GM18502 (cell line): ENCODE results near the gene PHKG1.
"Not testable (repeated sequence)": the region's sequence is repeated elsewhere in the genome, so short reads cannot be mapped to it uniquely, and the experiment has no call there.

Experiments used
- ATAC-seq: cut with Tn5 transposase; IDR thresholded peaks from one replicate; pipeline ENCODE4 v1.9.1; 2021; ENCODE audit warnings: mild to moderate bottlenecking; ENCODE audit not compliant: unreplicated experiment, poor library complexity

The PHKG1 gene

DNA sequence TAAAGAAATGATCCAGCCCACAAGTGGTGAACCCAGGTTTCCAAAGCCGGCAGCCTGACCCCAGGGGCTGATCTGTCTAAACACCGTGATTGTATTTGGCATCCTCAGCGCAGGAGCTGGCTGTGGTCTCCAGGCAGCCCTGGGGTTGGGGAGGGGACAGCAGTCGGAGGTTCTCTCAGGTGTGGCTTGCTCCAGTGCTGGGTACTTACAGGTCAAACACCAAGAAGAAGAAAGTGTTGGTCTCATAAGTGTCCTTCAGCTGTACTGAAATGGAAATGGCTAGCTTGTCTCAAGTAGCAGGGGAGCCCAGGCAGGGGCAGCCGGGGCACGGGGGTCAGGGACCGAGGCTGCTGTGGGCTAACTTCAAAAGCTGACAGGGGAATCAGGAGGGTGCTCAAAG, 6.0 kb downstream of the PHKG1 start:
- no peak for ATAC-seq

DNA sequence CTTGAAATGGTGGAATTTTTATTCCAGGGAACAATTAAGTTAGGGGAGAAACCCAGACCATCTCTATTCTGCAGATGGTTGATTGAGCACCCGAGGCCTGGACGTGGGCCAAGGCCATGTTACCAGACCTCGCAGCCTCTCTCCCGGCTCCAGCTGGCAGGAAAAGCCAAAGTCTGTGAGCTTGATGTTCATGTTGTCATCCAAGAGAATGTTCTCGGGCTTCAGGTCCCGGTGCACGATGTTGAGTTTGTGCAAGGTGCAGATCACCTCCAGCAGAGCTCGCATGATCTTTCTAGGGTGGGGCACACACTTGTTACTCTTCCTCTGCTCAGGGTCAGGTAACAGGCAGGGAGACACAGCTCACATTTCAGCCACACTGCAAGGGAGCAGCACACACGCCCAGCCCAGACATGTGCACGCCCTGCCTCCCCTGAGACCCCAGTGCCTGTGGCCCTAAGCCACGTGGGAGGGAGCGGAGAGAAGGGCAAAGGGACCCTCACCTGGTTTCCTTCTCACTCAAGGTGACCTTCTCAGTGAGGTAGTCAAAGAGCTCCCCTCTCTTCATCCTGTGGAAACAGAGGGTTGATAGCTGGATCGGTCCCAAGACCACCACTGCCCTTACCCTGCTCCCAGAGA, 9.5 kb downstream of the PHKG1 start:
- no peak for ATAC-seq

DNA sequence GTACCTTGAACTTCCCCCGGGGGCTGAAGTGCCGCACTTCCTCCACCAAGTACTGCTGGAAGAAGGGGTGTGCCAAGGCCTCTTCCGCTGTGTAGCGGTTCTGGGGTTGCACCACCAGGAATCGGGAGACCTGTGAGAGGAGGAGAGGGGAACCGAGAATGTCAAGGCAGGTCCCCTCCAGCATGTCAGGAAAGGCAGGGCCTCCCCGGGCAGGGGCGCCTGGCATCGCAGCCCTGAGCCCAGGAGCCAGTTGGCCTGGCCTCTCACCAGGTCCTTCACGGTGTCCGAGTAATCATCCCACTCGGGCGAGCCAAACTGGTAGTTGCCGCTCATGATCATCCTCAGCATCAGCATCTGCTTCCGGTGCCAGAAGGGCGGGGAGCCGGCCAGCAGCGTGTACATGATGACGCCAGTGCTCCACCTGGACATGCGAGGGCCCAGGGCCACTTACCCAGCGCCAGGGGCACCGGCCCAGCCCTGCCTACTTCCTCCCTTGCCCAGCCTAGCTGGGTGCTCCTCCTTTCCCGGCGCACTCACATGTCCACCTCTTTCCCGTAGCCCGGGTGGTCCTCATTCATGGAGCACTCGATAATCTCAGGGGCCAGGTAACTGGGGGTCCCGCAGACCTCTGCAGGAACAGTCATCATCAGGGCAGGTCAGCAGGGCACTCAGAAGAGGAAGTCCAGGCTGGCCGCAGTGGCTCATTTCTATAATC, 11.0 kb downstream of the PHKG1 start:
- no peak for ATAC-seq

DNA sequence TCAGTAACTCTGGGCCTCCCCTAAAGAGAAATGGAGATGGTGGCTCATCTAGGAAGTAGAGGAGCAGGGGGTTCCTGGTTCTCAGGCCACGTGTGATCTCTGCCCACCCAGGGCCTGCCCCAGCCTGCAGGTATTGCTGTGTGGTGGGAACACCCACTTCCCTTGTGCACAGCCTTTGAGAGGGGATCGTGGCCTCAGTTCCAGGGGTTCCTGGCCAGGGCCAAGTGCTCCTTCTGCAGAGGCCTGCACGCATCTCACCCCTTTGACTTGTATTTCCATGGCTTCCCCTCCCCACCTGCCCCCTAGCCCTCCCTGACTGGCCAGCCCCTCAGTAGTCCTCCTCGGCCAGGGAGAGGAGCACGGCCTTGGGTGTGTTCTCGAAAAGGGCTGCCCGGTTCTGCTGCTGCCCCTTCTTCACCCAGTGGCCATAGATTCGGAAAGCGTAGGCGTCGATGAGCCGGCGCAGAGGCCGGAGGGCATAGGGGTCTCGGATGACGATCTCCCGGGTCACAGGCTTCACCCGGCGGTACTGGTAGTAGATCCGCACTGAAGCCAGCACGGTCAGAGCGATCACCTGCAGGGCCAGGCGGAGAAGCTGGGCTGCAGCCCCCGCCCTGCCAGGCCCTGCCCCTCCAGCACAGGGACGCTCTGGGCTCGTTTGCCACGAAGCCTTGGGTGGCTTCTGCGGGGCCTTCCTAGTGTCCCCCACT, 11.9 kb downstream of the PHKG1 start:
- ATAC-seq, result not testable (repeated sequence)

DNA sequence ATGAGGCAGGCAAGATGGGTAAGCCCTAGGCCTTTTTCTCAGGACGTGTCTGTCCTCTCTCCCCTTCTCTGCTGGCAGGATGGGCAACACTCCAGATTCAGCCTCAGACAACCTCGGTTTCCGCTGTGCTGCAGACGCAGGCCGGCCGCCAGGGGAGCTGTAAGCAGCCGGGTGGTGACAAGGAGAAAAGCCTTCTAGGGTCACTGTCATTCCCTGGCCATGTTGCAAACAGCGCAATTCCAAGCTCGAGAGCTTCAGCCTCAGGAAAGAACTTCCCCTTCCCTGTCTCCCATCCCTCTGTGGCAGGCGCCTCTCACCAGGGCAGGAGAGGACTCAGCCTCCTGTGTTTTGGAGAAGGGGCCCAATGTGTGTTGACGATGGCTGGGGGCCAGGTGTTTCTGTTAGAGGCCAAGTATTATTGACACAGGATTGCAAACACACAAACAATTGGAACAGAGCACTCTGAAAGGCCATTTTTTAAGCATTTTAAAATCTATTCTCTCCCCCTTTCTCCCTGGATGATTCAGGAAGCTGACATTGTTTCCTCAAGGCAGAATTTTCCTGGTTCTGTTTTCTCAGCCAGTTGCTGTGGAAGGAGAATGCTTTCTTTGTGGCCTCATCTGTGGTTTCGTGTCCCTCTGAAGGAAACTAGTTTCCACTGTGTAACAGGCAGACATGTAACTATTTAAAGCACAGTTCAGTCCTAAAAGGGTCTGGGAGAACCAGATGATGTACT, 13.1 kb downstream of the PHKG1 start:
- ATAC-seq, result no peak

DNA sequence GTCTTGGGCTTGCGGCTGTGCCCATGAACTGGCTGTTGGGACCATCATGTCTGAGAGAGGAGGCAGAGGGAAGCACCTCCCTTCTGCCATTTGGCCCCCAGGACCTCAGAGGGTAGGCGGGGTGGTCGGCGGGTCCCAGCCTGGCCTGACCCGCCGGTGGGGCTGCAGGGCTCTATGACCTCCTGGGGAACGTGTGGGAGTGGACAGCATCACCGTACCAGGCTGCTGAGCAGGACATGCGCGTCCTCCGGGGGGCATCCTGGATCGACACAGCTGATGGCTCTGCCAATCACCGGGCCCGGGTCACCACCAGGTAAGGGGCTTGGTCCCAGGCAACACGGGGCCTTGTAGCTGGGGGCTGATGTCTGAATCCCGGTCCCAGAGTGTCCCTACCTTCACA, 14.6 kb downstream of the PHKG1 start:
- ATAC-seq, result no peak

DNA sequence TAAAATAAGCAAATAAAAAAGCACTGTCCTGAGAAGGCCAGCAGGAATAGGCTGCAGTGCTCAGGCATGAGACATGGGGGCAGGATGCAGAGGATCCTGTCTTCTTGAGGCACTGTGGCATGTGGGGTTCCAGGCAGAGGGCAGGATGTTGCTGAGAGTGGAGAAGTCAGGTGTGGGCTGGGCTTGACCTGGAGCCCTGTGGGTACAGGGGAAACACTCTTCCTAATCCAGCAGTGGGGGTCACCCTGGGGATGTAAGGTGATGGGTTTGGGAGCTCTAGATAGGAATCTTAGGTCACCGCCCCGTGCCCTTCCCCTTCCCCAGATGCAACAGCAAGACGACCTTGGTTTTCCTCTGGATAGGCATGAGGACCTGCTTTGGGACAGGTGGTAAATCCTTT, 15.1 kb downstream of the PHKG1 start:
- no peak for ATAC-seq

DNA sequence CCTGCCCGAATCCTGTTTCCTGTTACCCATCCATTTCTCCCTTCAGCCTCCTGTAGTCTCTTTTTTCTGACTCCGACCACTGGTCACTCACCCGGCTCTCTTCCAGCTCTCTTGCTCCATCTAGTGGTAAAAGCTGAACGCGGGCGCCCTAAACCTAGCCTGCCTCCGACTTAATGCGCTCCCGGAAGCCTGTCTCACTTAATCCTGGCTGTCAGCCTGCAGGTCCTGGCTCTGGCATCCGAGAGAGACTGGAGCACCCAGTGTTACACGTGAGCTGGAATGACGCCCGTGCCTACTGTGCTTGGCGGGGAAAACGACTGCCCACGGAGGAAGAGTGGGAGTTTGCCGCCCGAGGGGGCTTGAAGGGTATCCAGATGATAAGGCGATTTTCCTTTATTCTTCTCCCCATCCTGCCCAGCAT, 18.4 kb downstream of the PHKG1 start:
- peak; percentile 91 for ATAC-seq

DNA sequence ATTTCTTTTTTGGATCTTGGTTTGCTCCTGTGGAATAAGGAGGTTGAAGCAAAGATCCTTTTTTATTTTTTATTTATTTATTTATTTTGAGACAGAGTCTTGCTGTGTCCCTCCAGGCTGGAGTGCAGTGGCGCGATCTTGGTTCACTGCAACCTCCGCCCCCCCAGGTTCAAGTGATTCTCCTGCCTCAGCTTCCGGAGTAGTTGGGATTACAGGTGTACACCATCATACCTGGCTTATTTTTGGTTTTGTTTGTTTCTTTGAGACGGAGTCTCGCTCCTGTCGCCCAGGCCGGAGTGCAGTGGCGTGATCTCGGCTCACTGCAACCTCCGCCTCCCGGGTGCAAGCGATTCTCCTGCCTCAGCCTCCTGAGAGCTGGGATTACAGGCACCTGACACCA, 26.4 kb downstream of the PHKG1 start:
- not testable (repeated sequence) for ATAC-seq

DNA sequence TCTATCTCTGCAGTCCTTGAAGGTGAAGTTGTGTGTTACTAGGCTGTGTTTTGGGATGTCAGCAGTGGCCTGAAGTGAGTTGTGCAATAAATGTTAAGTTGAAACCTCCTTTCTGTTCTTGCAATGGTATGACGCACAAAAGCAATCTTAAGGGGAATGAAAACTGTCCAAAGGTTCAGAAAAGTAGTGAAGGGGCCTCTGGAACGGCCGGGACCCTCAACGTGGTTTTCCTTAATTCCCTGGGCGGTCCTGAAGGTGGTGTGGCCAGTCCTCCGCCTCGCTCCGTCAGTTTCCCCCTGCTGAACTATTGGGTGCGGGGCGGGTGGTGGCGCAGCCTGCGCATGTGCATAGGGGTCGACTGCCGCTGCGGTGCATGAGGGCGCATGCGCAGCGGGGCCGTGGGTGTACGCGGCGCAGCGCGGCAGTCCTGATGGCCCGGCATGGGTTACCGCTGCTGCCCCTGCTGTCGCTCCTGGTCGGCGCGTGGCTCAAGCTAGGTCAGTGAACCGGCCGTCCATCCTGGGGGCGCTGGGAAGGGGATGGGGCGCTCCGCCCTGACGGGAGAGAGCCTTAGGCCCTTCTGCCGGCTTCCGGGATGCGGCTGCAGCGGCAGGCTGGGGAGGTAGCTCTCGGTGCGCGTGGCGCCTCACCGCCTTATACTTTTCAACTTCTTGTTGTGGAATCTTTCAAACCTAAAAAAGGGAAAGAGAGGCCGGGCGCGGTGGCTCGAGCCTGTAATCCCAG, 28.7 kb downstream of the PHKG1 start, which contains the start of gene SUMF2:
SUMF2 (plus strand) TSS at position 405 of the 744 bp plus-strand sequence; CDS start at position 431, 26 bp downstream.
- peak; percentile 87 for ATAC-seq

DNA sequence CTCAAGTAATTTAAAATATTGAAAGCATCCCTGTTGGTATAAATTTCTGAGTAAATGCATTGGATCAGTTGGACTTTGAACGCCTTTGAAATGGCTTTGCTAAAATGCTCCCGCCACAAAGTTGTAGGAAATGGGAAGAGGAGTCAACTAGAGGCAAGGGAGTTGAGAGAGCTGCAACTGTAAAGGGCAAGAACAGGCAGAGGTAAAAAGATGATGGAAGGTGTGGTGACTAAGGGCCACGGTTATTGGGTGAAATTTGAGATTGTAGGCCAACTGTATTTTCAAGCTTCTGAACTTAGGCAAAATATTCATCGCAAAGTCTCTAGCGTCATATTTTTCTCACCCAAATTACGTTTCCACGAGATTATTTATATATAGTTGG, 29.3 kb downstream of the PHKG1 start:
- no peak for ATAC-seq

DNA sequence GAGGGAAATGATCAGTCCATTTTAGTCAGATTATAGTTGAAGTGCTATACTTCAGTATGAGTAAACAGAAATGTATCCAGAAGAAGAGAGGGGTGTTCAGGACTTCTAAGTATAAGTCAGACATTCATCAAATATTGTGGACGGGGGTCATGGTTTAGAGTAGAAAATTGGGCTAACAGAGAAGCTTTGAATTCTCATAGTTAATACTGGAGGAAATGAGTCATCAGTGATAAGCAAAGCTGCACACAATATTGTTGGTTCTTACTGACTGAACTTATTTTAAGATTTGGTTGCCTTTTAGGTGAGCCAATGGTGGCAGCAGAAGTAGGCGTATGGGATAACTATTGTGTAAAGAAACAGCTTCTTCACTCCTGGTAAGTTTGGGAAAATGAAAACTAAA, 30.4 kb downstream of the PHKG1 start:
- ATAC-seq, result no peak

DNA sequence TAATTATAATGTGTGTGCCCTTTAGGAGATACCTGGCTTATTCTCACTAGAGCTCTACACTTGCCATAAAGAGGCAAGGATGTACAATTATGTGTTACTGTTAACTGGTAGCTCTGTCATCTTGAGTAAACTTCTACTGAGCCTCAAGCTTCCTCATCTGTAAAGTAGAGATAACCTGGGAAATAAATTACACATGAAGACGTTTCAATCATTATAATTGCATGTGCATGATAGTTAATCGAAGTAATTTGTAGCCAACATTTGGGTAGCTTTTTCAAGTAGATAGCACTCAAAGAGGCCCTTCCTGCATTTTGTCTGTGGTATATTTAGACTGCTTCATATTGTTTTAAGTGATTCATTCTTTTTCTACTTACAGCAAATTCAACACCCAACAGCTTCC, 38.8 kb downstream of the PHKG1 start:
- ATAC-seq, result no peak

DNA sequence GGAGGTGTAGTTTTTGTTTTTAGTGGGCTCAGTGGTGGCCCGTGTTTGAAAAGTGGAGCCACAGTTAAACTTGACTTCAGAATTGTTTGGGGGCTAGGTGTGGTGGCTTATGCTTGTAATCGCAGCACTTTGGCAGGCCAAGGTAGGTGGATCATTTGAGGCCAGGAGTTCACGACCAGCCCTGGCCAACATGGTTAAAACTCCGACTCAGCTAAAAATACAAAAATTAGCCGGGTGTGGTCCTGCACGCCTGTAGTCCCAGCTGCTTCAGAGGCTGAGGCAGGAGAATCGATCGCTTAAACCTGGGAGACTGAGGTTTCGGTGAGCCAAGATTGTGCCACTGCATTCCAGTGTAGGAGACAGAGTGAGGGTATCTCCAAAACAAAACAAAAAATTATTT, 39.4 kb downstream of the PHKG1 start:
- ATAC-seq, result no peak

DNA sequence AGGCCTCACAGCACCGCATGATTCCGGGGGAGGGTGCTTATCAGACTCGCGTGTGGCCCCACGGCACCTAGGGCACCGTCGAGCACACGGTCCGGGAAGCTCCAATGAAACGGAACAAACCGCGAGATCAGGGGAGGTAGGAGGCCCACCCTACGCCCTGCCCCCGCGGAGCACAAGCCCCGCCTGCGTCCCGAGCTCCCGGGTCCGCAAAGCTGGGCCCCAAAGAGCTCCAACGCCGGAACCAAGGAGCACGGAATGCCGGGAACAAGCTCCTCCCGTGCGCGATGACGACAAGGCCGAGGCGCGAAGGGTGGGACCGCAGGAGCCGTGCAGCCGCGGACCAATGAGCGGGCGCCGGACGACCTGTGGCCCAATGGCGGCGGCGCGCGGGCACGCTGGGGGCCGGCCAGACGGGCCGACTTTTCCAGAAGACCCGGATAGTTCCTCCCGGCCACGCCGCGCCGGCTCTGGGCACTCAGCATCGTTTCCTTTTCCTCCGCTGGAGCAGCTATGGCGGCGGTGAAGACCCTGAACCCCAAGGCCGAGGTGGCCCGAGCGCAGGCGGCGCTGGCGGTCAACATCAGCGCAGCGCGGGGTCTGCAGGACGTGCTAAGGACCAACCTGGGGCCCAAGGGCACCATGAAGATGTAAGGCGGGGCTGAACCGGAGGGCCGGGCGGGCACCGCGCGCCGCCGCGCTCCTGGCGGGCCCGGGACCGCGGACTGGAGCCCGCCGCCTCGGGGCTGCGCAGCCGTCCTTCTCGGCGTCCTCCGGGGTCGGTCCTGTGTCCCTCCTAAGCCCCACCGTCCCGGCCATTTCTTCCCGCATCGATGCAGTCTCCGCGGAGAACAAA, 41.2 kb downstream of the PHKG1 start, which contains the start of the genes CCT6A and PSPH:
CCT6A (plus strand) TSS at position 427 of the 853 bp plus-strand sequence; CDS start at position 511, 84 bp downstream.
PSPH (minus strand) TSS at position 106 of the 853 bp plus-strand sequence. CDS start 30,232 bp downstream, outside the sequence.
- ATAC-seq, result peak; percentile 95

DNA sequence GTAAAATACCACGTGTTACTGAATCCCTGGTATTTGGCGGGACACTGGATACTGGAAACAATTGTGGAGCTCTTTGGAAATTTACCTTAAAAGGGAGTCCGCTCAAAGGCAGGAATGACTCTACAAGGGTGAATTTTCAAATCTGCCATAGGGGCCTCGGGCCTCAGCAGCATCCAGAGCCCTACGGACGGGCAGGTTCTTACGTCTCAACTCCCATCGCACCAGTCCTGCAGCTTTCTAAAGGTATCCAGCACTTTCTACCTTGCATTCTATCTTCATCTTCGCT, 41.8 kb downstream of the PHKG1 start:
- no peak for ATAC-seq

DNA sequence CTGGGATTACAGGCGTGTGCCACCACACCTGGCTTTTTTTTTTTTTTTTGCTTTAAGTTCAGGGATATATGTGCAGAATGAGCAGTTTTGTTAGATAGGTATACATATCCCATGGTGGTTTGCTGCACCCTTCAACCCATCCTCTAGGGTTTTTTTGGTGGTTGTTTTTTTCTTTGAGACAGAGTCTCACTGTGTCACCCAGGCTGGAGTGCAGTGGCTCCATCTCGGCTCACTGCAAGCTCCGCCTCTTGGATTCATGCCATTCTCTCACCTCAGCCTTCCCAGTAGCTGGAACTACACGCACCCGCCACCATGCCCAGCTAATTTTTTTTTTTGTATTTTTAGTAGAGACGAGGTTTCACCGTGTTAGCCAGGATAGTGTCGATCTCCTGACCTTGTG, 44.0 kb downstream of the PHKG1 start:
- ATAC-seq, result not testable (repeated sequence)

DNA sequence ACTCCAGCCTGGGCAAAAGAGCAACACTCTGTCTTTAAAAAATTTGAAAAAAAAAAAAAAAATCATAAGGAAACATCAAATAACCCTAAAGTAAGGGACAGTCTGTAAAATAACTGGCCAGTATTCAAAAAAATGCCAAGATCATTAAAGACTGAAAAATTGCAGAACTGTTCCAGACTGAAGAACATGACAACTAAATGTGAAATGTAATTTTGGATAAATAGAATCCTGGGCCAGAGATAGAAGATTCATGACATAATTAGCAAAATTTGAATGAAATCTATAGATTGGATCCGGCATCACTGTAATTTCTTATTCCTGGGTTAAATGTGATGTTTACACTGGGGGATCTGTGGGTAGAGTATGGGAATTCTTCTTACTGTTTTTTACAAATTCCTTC, 44.5 kb downstream of the PHKG1 start:
- ATAC-seq, result no peak

DNA sequence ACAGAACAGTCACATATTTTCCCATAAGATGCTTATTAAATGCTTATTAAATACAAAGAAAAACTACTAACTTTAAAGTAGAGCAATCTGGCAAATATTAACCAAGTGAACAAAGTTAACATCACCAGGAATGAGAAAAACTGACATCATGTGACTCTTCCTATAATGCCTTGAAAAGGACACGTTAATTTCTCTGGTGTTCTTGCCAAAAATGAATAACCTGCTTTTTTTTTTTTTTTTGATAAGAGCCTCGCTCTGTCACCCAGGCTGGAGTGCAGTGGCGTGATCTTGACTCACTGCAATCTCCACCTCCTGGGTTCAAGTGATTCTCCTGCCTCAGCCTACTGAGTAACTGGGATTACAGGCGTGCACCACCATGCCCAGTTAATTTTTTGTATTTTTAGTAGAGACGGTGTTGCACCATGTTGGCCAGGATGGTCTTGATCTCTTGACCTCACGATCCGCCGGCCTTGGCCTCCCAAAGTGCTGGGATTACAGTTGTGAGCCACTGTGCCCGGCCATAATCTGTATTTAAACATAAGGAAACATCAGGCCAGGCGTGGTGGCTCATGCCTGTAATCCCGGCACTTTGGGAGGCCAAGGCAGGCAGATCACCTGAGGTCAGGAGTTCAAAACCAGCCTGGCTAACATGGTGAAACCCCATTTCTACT, 45.2 kb downstream of the PHKG1 start:
- not testable (repeated sequence) for ATAC-seq
